ENCODE data around the gene SLC22A5.

The SLC22A5 gene

GRCh38 chr5:132365213-132365612 is 4.3 kb upstream of the SLC22A5 start:
- no peak for DNase-seq (ENCODE audit: low read depth in 2 of 2)

GRCh38 chr5:132368186-132368585 is 1.3 kb upstream of the SLC22A5 start:
- DNase-seq (ENCODE audit: low read depth in 2 of 2), result no peak

GRCh38 chr5:132369007-132369473 is 470 bp upstream of the SLC22A5 start:
- DNase-seq (ENCODE audit: low read depth in 2 of 2), result no peak

GRCh38 chr5:132370181-132370970 is 866 bp downstream of the SLC22A5 start:
- DNase-seq (ENCODE audit: low read depth in 2 of 2), result no peak

- no peak for DNase-seq (ENCODE audit: low read depth in 2 of 2)
Measured at GRCh38 chr5:132370971-132371602, 1.6 kb downstream of the SLC22A5 start.

- DNase-seq (ENCODE audit: low read depth in 2 of 2), result no peak
Measured at GRCh38 chr5:132371603-132371994, 2.1 kb downstream of the SLC22A5 start.

- no peak for DNase-seq (ENCODE audit: low read depth in 2 of 2)
Measured at GRCh38 chr5:132372127-132372526, 2.6 kb downstream of the SLC22A5 start.

GRCh38 chr5:132372542-132372941 is 3.0 kb downstream of the SLC22A5 start:
- DNase-seq (ENCODE audit: low read depth in 2 of 2), result no peak

GRCh38 chr5:132375957-132376356 is 6.4 kb downstream of the SLC22A5 start:
- no peak for DNase-seq (ENCODE audit: low read depth in 2 of 2)

- DNase-seq (ENCODE audit: low read depth in 2 of 2), result no peak
Measured at GRCh38 chr5:132376694-132377641, 7.5 kb downstream of the SLC22A5 start.

GRCh38 chr5:132377738-132378137 is 8.2 kb downstream of the SLC22A5 start:
- DNase-seq (ENCODE audit: low read depth in 2 of 2), result no peak

- no peak for DNase-seq (ENCODE audit: low read depth in 2 of 2)
Measured at GRCh38 chr5:132378580-132378979, 9.1 kb downstream of the SLC22A5 start.

- DNase-seq (ENCODE audit: low read depth in 2 of 2), result no peak
Measured at GRCh38 chr5:132380047-132380446, 10.5 kb downstream of the SLC22A5 start.

GRCh38 chr5:132380741-132381140 is 11.2 kb downstream of the SLC22A5 start:
- no peak for DNase-seq (ENCODE audit: low read depth in 2 of 2)

- DNase-seq (ENCODE audit: low read depth in 2 of 2), result no peak
Measured at GRCh38 chr5:132381614-132382013, 12.1 kb downstream of the SLC22A5 start.

GRCh38 chr5:132383261-132383660 is 13.8 kb downstream of the SLC22A5 start:
- DNase-seq (ENCODE audit: low read depth in 2 of 2), result no peak

- DNase-seq (ENCODE audit: low read depth in 2 of 2), result no peak
Measured at GRCh38 chr5:132383984-132384383, 14.5 kb downstream of the SLC22A5 start.

GRCh38 chr5:132384506-132385050 is 15.1 kb downstream of the SLC22A5 start:
- DNase-seq (ENCODE audit: low read depth in 2 of 2), result no peak

GRCh38 chr5:132385326-132386105 is 16.0 kb downstream of the SLC22A5 start:
- DNase-seq (ENCODE audit: low read depth in 2 of 2), result peak; percentile 24 to 45

GRCh38 chr5:132386644-132387286 is 17.3 kb downstream of the SLC22A5 start:
- peak; percentile 58 to 68 for DNase-seq (ENCODE audit: low read depth in 2 of 2)
